DMS79 treated with DMSO at 0.1 percent for 48 hours (cell line): Measurements from ENCODE around the gene RNF187.
A peak's percentile ranks its signal among the peaks of the same experiment; 100 is the strongest.
"Not testable (repeated sequence)": the region's sequence is repeated elsewhere in the genome, so short reads cannot be mapped to it uniquely, and the experiment has no call there.

Experiments
- DNase-seq: peaks from one replicate; lab custom pipeline; 2025; lab: John Stamatoyannopoulos, UW

Gene RNF187

DNA sequence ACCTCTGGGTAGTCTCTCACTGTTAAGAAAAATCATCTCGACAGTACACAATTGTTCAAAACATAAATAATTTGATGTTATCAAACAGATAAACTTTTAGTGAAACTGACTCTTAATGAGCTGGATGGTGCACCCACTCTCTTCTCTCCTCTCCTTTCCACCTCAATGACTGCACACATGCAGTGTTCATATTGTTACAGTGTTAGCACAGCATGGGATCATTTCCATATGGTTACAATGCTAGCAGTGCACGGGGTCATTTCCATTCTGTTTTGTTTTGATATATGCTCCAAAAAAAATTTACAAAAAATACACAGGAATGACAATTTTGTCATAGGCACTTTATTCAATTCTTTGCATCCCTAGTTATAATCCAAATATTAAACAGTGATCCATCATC lies 26.4 kb upstream of the RNF187 start:
- peak; percentile 25 for DNase-seq

DNA sequence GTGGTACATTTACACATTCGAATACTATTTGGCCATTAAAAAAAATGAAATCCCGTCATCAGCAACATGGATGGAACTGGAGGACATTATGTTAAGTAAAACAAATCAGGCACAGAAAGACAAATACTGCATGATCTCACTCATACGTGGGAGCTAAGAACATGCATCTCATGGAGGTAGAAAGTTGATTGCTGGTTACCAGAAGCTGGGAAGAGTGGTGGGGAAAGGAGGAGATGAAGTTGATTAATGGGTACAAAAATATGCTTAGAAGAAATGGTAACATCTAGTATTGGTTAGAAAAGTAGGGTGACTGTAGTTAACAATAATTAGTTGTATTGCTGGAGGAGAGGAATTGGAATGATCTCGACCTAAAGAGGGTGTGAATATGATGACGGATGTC lies 24.6 kb upstream of the RNF187 start:
- no peak for DNase-seq

DNA sequence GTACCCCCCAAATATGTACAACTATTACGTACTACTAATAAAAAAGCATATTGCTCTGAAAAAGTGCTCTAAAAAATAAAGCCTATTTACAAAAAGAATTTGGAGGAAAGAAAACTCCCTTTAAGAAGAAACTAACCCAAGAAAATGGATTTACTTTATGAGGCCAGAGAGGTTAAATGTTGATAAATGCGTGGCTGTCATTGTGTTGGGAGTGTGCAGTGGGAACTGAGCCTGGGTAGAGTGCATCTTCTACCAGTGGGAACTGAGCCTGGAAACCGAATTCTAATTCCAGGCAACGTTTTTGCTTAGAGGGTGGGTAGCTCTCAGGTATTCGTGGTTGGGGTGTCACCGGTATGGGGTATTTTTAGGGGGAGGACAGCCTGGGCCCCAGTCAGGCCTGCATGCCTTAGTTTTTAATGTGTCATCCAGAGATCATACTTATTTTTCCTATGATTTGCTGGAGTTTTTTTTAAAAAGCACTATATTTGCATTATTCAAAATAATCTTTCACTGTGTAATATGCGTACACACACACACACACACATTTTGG lies 24.1 kb upstream of the RNF187 start:
- DNase-seq: no peak

DNA sequence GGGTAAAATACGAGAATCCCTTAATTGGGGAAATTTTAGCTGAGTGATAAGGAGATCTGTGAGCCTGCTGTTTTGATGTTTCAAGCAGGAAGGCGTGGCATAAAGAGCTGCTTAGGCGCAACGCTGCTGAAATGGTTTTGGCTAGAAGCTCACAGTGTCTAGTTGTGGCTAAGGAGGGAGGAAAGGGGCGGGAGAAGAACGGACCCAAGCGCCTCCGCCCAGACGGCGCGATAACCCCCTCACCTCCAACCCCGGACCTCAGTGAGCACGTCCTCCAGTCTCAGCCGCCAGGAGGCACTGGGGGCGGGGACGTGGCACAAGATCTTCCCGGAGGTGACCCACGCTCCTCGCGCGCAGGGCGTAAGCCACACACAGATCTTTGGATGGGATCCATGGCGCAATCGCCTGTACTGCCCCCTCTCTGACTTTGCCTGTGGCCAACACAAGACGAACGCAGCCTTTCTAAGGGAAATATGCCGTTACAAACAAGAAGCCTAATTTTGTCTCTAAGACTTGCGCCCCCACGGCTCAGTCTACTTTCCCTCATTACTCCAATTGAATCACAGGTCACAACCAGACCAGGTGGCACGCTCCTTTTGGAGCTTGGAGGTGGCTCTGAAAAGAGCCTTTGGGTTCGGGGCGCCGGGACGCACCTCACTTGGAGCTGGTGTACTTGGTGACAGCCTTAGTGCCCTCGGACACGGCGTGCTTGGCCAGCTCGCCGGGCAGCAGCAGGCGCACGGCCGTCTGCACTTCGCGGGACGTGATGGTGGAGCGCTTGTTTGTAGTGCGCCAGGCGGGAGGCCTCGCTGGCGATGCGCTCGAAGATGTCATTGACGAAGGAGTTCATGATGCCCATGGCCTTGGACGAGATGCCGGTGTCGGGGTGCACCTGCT lies 23.4 kb upstream of the RNF187 start:
- DNase-seq: peak; percentile 51

DNA sequence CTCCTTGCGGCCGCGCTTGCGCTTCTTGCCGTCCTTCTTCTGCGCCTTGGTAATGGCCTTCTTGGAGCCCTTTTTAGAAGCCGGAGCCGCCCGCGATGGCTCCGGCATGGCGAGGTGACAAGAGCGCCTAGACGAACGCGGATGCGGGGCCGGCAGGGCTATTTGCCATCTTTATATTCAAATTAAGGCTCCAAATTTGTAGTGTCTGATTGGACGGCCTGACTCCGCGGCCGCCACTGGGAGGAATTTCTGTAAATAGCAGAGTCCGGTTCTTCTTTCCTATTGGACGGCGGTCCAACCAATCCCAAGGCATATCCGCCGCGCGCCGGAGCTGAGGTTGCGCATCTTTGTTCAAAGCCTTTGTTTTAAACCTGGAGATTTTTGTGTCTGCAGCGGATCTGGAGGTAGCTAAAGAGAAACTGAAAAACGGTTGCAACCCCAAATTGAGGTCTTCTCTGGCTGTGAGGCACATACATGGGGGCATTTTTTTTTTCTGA lies 22.6 kb upstream of the RNF187 start:
- DNase-seq: peak; percentile 83

DNA sequence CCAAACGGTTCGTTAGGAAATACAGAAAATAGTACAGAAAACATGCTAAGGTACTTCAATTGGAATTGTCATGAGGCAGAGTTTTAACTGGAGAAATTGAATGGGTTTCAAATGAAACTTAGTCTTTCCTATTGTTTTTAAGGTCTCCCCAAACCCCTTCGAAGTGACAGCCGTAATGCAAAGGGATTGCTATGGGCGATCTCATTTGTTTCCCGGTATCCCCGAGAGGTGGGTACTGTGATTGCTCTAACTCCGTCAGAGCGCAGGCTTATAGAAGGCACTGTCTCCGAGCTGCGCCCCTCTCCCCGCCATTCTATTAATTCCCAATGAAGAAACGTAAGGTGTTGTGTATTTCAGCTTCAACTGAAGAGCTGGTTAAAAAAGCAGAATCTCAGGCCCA lies 22.0 kb upstream of the RNF187 start:
- peak; percentile 55 for DNase-seq

DNA sequence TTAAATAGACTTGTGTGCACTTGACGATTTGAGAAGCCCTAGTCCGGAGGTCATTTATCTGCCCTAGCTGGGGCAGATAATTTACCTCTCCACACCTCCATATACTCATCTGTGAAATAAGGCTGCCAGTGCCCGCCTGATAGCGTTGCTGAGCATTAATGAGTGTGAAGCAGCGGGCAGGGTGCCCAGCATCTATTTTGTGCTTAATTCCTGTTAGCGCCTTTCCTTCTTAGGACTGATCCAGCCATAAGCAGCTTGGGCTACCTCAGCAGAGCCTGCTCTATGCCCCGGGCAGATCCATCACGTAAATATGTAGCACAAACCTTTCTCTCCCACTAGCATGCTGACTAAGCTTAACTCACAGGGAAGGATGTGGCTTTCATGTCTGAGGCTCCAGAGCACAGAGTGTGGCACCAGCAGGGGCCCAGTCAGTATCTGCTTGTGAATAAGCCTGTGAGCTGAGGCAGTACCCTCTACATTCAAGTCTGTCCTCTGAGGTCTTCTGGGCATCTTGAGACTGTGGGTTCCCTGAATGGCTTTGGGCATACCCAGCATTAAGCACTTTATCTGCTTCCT lies 21.5 kb upstream of the RNF187 start:
- DNase-seq: peak; percentile 78

DNA sequence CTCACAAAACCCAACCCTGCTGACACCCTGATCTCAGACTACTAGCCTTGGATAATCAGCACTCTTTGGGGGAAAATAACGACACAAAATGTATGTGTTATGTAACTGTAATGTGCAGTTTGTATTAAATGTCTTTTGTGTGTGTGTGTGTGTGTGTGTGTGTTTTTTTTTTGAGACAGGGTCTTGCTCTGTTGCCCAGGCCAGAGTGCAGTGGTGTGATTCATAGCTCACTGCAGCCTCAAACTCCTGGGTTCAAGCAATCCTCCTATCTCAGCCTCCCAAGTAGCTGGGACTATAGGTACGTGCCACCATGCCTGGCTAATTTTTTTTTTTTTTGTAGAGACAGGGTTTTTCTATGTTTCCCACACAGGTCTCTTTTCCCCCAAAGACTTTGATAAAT lies 19.0 kb upstream of the RNF187 start:
- DNase-seq: not testable (repeated sequence)

DNA sequence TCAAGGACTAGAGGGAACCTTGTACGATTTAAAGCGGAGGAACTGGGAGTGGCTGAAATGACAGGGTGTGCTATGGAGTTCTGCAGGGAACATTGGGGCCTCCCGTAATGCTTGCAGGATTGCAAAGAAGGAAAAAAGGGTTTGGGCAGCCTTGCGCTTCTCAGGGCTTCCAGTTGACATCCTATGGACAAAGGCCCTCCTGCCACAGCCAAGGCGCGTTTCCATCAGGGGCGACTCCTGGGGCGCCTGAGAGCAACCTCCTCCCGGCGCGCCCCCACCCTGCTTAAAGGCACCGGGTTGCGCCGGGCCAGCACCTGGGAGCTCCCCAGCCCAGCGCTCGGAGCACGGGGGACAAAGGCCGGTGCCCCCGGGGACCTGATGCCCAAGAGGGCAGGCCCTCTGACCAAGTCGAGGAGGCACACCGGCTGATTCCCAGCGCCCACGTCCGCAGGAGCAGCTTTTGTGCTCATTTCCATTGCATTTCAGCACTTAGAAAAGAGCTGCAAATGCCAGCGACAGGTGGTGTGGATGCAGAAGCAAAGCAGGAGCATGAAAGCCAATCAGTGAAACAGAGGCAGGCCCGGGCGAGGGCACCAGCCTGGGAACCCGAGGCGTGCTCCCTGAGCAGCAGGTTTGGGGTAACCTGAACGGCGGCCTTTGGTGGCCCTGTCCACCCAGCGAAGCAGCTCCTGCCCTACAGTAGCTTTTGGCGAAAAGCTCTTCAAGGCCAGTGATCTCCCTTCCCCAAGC lies 17.6 kb upstream of the RNF187 start:
- no peak for DNase-seq

DNA sequence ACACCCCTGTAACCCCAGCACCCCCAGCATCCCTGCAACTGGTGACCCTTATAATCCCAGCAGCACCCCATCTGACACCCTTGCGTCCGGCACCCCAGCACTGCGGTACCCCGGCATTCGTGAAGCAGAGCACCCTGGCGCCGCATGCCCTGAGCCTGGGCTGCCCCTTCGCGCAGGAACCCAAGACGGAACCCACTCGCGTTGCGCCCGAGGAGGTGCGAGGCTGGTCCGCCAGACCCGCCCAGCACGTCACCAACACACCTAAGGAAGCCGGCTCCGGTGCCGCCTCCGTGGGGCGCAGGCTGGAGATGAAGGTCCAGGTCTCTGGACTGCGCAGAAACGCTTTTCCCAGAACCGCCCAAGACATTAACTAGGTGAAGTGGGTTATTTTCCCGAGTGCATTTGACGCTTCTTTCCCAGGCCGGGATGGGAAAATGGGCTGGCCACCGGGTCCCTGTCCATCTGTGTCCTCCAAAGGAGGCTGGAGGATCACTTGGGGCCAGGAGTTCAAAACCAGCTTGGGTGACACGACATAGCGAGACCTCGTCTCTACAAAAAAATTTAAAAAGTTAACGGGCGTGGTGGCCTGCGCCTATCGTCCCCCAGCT lies 15.9 kb upstream of the RNF187 start:
- no peak for DNase-seq

DNA sequence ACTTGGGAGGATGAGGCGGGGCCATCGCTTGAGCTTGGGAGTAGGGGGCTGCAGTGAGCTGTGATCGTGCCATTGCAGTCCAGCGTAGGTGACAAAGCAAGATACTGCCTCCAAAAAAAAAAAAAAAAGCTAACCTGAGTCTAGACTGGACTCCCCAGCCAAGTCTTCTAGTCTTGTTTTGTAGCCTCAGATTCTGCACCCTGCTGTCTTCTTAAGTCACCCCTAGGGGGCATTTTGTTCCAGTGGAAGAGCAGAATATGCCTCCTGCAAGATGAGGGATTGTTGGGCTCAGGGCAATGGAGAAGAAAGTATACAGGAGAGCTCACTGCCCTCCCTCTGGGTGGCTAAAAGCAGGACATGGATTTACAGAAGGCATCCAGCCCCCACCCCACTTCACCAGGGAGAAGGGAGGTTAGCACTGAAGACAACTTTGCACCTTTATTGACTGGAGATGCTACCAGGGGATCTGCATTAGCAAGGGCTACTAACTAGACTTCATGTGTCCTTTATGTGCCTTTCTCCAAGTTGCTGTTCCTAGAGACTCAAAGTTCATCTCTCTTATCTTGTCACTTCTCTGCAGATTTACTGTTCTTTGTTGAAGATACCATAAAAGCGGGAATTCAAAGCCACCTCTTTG lies 15.3 kb upstream of the RNF187 start:
- peak; percentile 17 for DNase-seq

DNA sequence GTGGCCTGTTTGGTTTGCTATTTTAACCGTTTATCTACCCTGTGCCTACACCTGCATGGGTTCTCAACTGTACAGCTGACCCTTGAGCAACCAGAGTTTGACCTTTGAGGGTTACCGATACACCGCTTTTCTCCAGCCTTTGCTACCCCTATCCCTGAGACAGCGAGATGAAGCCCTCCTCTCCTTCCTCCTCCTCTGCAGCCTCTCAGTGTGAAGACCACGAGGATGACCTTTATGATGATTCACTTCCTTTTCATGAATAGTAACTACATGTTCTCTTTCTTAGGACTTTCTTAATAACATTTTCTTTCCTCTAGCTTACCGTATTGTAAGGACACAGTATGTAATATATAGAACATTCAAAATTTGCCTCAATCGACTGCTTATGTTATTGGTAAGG lies 14.5 kb upstream of the RNF187 start:
- no peak for DNase-seq

DNA sequence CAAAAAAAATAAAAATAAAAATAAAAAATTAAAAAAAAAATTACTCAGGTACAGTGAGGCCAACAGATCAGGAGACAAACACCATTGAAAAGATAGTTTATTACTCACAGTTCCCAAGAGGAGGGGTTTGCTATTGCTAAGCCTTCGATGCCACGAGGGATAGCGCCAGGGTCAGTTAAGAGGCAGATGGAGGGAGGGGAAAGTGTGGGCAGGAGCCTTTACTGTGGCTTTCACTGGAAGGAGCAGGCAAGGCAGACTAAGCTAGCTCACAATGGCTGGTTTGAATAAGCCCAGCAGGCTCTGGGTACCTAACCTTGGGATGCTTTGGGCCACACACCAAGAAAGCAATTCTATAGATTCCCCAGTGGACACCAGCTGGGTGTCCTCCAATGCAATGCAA lies 12.7 kb upstream of the RNF187 start:
- no peak for DNase-seq

DNA sequence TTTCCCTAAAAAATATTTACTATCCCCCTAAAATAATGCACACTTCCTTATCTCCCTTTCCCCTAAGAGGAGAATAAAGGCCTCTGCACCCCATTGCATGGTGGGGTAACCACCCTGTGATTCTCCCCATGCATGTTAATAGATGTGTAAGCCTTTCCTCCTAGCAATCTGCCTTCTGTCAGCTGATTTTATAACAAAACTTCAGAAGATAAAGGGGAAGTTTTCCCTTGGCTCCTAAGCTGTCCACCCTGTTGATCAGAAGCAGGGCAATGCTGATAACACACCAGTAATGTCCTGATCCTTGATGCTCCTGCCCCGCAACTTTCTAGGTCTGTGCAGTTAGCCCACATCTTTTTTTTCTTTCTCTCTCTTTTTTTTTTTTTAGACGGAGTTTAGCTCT lies 11.4 kb upstream of the RNF187 start:
- DNase-seq: no peak

DNA sequence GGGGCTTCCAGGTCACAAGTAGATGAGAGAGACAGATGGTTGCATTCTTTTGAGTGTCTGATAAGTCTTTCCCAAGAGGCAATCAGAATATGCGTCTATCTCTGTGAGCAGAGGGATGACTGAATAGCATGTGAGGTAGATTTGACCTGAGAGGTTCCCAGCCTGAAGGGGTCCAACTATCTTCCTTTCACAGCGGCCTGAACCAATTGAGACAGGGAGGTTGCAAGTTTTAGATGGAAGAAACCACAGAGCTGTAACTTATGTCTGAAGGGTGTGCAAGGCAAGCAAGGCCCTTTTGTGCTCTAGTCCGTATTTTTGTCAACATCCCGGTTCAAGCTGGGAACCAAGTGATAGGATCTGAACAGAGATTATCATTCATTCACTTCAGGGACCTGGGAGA lies 9.9 kb upstream of the RNF187 start:
- DNase-seq: no peak

DNA sequence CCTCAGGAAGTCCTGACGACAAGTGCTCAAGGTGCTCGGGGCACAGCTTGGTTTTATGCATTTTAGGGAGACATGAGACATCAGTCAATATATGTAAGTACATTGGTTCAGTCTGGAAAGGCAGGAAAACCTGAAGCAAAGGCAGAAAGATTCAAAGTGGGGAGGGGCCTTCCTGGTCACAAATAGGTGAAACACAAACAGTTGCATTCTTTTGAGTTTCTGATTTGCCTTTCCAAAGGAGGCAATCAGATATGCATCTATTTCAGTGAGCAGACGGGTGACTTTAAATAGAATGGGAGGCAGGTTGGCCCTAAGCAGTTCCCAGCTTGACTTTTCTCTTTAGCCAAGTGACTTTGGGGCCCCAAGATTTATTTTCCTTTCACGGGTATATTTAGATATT lies 8.9 kb upstream of the RNF187 start:
- no peak for DNase-seq

DNA sequence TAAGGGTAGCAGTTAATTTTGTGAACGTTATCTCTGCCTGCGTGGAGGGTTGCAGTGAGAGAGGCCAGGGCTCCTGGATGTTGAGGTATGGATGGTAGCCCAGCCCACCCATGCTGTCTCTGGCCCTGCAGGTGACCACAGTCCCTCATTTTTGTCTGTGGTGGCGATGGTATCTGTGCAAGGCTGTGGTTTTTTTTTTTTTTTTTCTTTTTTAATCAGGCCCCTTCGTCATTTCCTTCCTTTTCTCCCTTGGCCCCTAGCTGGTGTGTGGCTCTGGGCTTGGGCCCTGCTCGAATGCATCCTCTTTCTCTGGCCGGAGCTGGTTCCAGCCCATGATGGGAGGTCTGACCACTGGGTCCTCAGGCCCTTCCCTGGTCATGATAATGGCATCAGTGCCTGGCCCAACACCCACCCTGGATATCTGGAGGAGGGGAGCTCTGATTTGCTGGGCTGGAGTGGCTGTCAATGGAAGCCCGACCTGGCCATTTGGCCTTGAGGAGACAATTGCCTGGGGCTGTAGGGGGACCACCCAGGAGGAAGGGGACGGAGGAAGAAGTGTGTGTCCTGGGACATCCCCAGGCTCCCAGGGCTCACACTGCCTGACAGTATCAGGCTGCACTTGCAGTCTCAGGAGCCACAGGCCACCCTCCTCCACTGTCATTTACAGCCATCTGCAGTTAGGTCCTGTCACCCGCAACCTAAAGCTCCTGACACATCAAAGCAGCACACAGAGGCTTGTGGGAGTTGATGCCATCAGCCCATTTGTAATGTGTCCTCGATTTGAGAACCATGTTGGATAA lies 8.1 kb upstream of the RNF187 start:
- DNase-seq: no peak

DNA sequence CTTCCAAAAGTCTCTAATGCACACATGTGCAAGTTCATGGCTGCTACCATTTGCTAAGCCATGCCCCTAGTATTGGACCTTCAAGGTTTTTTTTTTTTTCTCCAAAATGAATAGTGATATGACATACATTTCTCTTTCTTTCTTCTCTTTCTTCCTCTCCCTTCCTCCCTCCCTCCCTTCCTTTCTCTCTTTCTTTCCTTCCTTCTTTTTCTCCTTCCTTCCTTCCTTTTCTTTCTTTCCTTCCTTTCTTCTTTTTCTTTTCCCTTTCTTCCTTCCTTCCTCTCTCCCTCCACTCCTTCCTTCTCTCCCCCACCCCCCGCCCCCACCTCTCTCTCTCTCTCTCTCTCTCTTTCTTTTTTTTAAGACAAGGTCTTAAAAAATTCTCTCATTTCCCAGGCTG lies 3.4 kb upstream of the RNF187 start:
- no peak for DNase-seq

DNA sequence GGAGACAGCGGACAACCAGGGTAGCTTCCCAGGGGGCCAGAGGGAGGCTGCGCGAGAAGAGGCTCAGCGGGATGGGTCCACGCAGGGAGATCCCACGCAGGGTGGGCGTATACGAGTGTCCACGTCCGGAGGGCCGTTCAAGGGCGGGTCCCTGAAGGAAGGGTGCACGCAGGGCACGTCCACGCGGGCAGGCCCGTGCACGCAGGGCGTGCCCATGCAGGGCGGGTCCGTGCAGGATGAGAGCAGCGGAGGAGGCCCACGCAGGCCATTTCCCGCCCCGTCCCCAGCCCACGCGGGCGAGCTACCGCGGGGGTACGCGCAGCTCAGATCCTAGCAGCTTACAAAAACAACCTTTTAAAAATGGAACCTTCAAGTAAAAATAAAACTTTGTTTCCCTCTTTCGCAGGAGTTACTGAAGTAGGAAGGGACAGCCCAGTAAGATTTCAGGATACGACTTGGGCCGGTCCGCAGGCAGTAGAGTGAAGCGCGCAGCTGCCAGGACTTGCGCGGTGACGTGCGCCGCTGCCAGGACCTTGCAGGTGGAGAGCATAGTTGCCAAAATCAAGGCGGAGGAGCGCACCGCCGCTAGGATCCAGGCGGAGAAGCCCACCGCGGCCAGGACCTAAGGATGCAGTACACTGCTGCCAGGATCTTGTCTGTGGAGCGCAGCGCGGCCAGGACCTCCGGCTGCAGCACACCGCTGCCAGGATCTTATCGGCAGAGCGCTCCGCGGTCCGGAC lies 416 bp upstream of the RNF187 start:
- peak; percentile 94 for DNase-seq
